ENCODE measurements around the gene RASGRF1. TPM values are rescaled to one million over a fixed set of nuclear protein-coding genes. Genes with fewer than 3 reads are reported as not detected.
"Not testable (repeated sequence)": the region's sequence is repeated elsewhere in the genome, so short reads cannot be mapped to it uniquely, and the experiment has no call there.

Gene RASGRF1
- polyA plus RNA-seq, 1 donor, result 0.48 TPM

GRCh38 chr15:79036323-79036722 is 54.3 kb downstream of the RASGRF1 start:
- DNase-seq, result no peak

- no peak for DNase-seq
These were observed 54.8 kb downstream of the RASGRF1 start for GRCh38 chr15:79035814-79036213.

- peak; percentile 15 for DNase-seq
These were observed 55.4 kb downstream of the RASGRF1 start for GRCh38 chr15:79035111-79035601.

GRCh38 chr15:79034284-79034683 is 56.3 kb downstream of the RASGRF1 start:
- DNase-seq, result no peak

- DNase-seq, result no peak
These were observed 57.9 kb downstream of the RASGRF1 start for GRCh38 chr15:79032656-79033055.

- DNase-seq, result no peak
These were observed 58.8 kb downstream of the RASGRF1 start for GRCh38 chr15:79031821-79032220.

- no peak for DNase-seq
These were observed 59.4 kb downstream of the RASGRF1 start for GRCh38 chr15:79031201-79031600.

GRCh38 chr15:79030470-79030869 is 60.1 kb downstream of the RASGRF1 start:
- no peak for DNase-seq

- peak; percentile 38 for DNase-seq
These were observed 62.1 kb downstream of the RASGRF1 start for GRCh38 chr15:79028411-79028964.

- DNase-seq, result no peak
These were observed 62.8 kb downstream of the RASGRF1 start for GRCh38 chr15:79027532-79028410.

GRCh38 chr15:79025802-79026201 is 64.8 kb downstream of the RASGRF1 start:
- DNase-seq, result no peak

GRCh38 chr15:79025201-79025600 is 65.4 kb downstream of the RASGRF1 start:
- no peak for DNase-seq

GRCh38 chr15:79024493-79024892 is 66.1 kb downstream of the RASGRF1 start:
- not testable (repeated sequence) for DNase-seq

- DNase-seq, result no peak
These were observed 66.7 kb downstream of the RASGRF1 start for GRCh38 chr15:79023918-79024317.

- DNase-seq, result no peak
These were observed 67.1 kb downstream of the RASGRF1 start for GRCh38 chr15:79023546-79023890.

GRCh38 chr15:79018960-79019359 is 71.6 kb downstream of the RASGRF1 start:
- DNase-seq, result no peak

- DNase-seq, result no peak
These were observed 72.6 kb downstream of the RASGRF1 start for GRCh38 chr15:79017953-79018352.

GRCh38 chr15:79016527-79017170 is 73.9 kb downstream of the RASGRF1 start:
- no peak for DNase-seq

GRCh38 chr15:79015416-79015815 is 75.2 kb downstream of the RASGRF1 start:
- no peak for DNase-seq

- no peak for DNase-seq
These were observed 80.3 kb downstream of the RASGRF1 start for GRCh38 chr15:79010278-79010677.

GRCh38 chr15:79009379-79009778 is 81.2 kb downstream of the RASGRF1 start:
- no peak for DNase-seq

- DNase-seq, result peak; percentile 27
These were observed 81.9 kb downstream of the RASGRF1 start for GRCh38 chr15:79008659-79009058.

- DNase-seq, result peak; percentile 28
These were observed 83.5 kb downstream of the RASGRF1 start for GRCh38 chr15:79007066-79007465.

Data from left kidney (tissue), 2 donors.